A172 (cell line): ENCODE results near the gene IL10RB. TPM values are rescaled to one million over a fixed set of nuclear protein-coding genes. Genes with fewer than 3 reads are reported as not detected.
"Not testable (repeated sequence)": the region's sequence is repeated elsewhere in the genome, so short reads cannot be mapped to it uniquely, and the experiment has no call there.

Experiments used
- DNase-seq: peaks from one replicate; pipeline ENCODE4 v3.0.0-alpha.2; 2015; ENCODE audit warnings: low spot score
- total RNA-seq: library from RNA; depleted of rRNA; stranded (reverse); fragments of >200 nt; shearing (Covaris generic); gene quantifications from 2 replicates; pipeline ENCODE4 v1.2.3, GENCODE V29; 2014

IL10RB gene
- total RNA-seq, 1 experiment from 2014 or later: 64.9 TPM

GRCh38 chr21:33301632-33302002 is 35.5 kb downstream of the IL10RB start:
- no peak for DNase-seq

GRCh38 chr21:33302055-33302454 is 35.9 kb downstream of the IL10RB start:
- peak; percentile 37 for DNase-seq

DNA sequence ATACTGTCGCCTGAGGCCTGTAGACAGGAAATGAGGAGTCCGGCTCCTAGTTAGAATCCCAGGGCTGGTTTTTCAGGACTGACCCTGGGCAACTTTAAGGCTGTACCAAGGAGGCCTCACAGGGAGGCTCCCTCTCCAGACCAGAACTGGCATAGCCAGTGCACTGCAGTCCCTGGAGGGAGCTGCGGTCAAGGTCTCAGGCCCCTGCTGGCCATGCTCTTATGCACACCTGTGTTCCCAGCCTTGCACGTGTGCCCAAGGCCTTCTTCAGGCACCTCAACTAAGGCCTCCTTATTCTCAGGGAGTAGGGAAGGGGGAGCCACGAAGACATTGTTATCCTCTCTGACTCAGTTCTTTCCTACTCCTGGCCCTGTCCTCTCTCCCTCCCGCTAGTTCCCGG is 36.6 kb downstream of the IL10RB start:
- DNase-seq: no peak

GRCh38 chr21:33305344-33305671 is 39.1 kb downstream of the IL10RB start:
- DNase-seq: no peak

DNA sequence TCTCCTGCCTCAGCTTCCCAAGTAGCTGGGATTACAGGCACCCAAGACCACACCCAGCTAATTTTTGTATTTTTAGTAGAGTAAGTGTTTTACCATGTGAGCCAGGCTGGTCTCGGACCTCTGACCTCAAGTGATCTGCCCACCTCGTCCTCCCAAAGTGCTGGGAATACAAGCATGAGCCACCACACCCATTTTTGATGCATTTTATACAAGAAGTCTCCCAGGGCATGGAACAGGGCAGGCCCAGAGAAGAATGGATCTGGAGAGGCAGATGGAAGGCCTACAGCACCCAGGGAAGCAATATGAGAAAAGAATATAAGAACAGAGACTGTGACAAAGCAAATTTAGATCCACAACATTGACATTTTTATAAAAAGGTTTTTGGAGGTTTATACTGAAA is 39.8 kb downstream of the IL10RB start:
- no peak for DNase-seq

DNA sequence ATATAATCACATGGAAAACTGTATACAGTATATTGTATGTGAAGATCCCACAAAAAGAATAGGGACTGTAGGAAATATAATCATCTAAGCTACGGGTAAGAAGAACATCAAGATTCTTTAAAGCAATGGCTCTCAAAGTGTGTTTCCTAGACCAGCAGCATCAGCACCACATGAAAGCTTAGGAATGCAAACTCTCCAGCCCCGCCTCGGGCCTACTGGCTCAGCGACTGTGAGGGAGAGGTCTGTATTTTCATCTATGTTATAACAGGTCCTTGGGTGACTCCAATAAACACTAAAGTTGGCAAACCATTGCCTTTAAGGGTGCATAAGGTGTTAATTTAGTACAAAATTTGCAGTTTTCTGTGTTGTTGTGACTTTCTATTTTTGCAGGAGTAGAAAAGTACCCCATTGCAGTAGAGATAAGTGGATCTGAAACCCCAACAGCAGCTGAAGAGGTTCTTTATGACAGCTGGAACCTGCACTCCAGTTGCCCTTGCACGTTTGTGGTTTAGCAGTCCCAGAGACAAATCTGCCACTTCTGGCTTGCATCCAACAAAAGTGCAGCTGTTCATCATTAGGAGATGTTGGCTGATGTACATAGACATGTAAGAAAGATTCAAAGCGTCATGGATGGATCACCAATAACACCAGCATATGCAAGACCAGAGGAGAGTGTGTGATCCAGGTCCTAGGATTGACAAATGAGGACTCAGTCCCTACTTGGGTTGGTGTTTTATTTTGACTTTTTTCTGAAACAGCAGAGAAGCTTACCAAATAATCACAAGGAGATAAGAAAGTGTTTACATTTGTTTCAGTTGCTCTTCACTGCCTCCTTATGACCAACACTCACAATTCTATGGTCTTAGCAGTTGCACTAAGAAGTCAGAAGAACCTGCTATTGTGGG is 42.7 kb downstream of the IL10RB start:
- no peak for DNase-seq

- DNase-seq: no peak
Observed at GRCh38 chr21:33309778-33310177, 43.6 kb downstream of the IL10RB start.

- DNase-seq: no peak
Observed at GRCh38 chr21:33312121-33312520, 46.0 kb downstream of the IL10RB start.

- no peak for DNase-seq
Observed at GRCh38 chr21:33313183-33313582, 47.0 kb downstream of the IL10RB start.

DNA sequence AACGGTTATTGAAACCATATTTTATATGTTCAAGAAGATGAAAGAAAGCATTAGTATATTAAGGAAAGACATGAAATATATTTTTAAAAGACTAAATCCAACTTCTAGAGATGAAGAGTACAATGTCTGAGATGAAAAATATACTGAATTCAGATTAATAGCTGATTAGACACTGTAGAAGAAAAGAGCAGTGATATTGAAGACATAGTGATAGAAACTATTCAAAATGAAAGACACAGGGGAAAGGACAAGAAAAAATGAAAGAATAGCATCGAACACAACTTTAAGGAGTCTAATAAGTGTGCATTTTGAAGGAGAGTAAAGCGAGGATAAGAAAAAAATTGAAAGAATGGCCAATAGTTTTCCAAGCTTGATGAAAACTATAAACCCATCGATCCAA is 47.4 kb downstream of the IL10RB start:
- DNase-seq: no peak

GRCh38 chr21:33314111-33314510 is 47.9 kb downstream of the IL10RB start:
- DNase-seq: no peak

DNA sequence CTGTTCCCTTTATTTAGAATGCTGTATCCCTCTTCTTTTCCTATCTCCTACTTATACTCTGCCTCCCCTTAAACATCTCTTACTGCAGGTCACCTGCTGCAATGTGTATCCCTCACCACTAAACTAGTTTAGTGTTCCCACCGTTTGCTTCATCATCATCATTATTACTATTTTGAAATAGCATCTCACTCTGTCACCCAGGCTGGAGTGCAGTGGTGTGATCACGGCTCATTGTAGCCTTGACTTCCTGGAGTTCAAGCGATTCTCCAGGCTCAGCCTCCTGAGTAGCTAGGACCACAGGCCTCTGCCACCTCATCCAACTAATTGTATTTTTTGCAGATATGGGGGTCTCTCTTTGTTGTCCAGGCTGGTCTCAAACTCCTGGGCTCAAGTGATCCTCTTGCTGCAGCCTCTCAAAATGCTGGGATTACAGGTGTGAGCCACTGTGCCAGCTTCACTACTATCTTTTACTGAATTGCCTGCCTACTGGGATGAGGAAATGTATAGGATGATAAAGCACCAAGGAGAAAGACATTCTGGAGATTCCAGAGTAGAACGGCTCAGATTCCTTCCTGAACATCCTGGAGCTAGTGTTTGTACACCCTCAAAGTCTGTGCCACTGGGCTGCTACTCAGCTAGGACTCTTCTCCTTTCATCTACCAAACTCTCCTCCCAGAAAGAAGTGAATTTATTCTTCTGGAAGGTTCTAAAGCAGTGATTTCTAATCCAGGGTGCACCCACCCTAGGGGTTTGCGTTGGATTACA is 50.0 kb downstream of the IL10RB start:
- DNase-seq: no peak

DNA sequence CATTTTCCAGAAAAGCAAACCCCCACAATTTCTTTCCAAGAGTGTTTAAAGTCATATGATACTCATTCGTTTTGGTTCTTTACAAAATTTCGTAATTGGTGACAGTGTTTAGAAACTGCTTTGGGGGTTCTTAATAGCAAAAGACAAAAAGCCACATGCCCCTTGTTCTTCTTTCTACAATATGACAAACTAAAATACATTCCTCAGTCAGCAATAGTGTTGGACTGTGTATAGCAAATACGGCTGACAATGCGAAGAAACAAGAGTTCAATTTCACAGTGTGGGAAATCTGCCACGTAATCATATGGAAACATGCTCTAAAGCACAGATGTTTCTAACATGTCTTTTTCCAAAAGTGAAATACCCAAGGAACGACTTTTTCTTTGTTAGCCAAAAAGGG is 51.0 kb downstream of the IL10RB start:
- DNase-seq: no peak

DNA sequence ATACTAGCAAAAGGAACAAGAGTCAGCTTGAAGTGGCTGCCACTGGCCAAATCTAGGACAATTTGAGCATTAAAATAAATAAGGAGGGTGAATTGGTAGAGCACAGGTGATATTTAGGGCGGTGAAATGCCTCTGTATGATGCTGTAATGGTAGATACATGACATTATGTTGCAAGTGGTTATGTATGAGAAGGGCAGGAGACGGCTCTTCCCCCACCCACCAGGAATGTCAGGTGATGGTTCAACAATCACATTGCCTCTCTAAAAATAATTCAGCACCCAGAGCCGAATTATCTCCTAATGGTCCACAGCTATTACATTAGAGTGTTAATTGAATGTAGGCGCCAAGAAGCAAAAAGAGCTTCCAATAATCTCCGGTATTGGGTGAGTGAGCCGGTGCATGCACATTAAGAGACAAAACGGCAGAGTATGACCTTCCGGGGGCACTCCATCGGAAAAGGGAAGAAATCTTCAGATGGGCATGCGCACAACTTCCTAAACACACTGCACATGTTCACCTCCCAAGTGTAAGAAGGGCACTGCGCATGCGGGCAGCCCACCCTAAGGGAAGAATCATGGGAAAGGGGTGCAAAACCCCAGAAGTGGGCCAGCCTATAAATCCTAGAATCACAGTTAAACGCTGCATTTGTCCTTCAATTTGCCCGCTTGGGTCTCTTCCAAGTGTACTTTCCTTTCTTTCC is 51.8 kb downstream of the IL10RB start:
- DNase-seq: no peak

GRCh38 chr21:33321005-33321404 is 54.8 kb downstream of the IL10RB start:
- DNase-seq: not testable (repeated sequence)

GRCh38 chr21:33323610-33324009 is 57.4 kb downstream of the IL10RB start:
- DNase-seq: not testable (repeated sequence)

- DNase-seq: peak; percentile 98
Observed at GRCh38 chr21:33324291-33325221, 58.4 kb downstream of the IL10RB start, which contains the start of gene IFNAR1. IFNAR1 (plus strand) TSS chr21:33324970; CDS start chr21:33325056, 86 bp downstream.

- DNase-seq: peak; percentile 70
Observed at GRCh38 chr21:33325222-33326067, 59.3 kb downstream of the IL10RB start.

GRCh38 chr21:33327326-33327725 is 61.2 kb downstream of the IL10RB start:
- DNase-seq: no peak

DNA sequence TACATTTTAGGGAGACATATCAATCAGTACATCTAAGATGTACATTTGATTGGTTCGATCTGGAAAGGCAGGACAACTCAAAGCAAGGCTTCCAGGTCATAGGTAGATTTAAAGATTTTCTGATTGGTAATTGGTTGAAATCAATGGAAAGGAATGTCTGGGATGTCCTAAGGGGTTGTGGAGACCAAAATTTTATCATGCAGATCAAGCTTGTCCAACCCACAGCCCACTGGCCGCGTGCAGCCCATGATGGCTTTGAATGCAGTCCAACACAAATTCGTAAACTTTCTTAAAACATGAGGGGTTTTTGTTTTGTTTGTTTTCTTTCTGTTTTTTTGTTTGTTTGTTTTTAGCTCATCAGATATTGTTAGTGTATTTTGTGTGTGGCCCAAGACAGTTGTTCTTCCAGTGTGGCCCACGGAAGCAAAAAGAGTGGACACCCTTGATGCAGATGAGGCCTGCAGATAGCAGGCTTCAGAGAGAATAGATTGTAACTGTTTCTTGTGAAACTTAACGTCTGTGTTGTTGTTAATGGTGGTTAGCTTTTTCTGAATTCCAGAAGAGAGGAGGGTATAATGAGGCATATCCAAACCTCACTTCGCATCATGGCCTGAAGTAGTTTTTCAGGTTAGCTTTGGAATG is 61.7 kb downstream of the IL10RB start:
- DNase-seq: no peak
